ES-I3 (cell line): Measurements from ENCODE around the gene ATP2B3.

Source experiments
- H3K36me3 ChIP-seq: 2 replicates; pipeline ENCODE4 v1.6.1; 2013; ENCODE audit warnings: mild to moderate bottlenecking, low read length, control low read depth, moderate library complexity; ENCODE audit not compliant: insufficient read depth
- H3K4me1 ChIP-seq: 2 replicates; pipeline ENCODE4 v1.6.1; 2013; ENCODE audit warnings: mild to moderate bottlenecking, control low read depth, low read length; ENCODE audit not compliant: insufficient read depth
- H3K9ac ChIP-seq: 2 replicates; pipeline ENCODE4 v1.6.1; 2013; ENCODE audit warnings: low read depth, mild to moderate bottlenecking, low read length, moderate library complexity
- H3K9me3 ChIP-seq: 2 replicates; pipeline ENCODE4 v1.6.1; 2013; ENCODE audit warnings: mild to moderate bottlenecking, low read length, moderate library complexity; ENCODE audit not compliant: control insufficient read depth, insufficient read depth

Gene ATP2B3

GRCh38 chrX:153494541-153495361, 22.7 kb upstream of the ATP2B3 start, which contains the start of gene BGN:
BGN (plus strand) TSS chrX:153494980; CDS start chrX:153504632, 9,652 bp downstream.
- Histone ChIP-seq H3K4me1 (peaks cover 30% of the 10 kb centered on the region; the same call in 1 of the 2 replicates), H3K9ac (peak within 1 kb of the TSS; percentile 28; the same call in 1 of the 2 replicates), H3K36me3 (no peaks in the 10 kb centered on the region), H3K9me3 (no peaks in the 10 kb centered on the region)

- H3K9ac ChIP-seq, result peak overlapping the region; percentile 28; the same call in 1 of the 2 replicates
- H3K4me1 ChIP-seq, result peaks cover 30% of the 10 kb centered on the region; the same call in 1 of the 2 replicates
- no peaks in the 10 kb centered on the region for H3K36me3 ChIP-seq
- H3K9me3 ChIP-seq, result no peaks in the 10 kb centered on the region
Observed at GRCh38 chrX:153495362-153495751, 22.1 kb upstream of the ATP2B3 start.

- Histone ChIP-seq H3K4me1 (peaks cover 30% of the 10 kb centered on the region; the same call in 1 of the 2 replicates), H3K36me3 (no peaks in the 10 kb centered on the region), H3K9me3 (no peaks in the 10 kb centered on the region), H3K9ac (peak overlapping the region; percentile 18; the same call in 1 of the 2 replicates)
Observed at GRCh38 chrX:153495903-153496589, 21.4 kb upstream of the ATP2B3 start.

GRCh38 chrX:153496590-153496959, 20.9 kb upstream of the ATP2B3 start:
- no peaks in the 10 kb centered on the region for H3K9me3 ChIP-seq
- H3K36me3 ChIP-seq, result no peaks in the 10 kb centered on the region
- H3K9ac ChIP-seq, result peak overlapping the region; percentile 18; the same call in 1 of the 2 replicates
- peaks cover 26% of the 10 kb centered on the region; the same call in 1 of the 2 replicates for H3K4me1 ChIP-seq

- Histone ChIP-seq H3K9ac (no peak overlapping the region), H3K4me1 (peaks cover 12% of the 10 kb centered on the region; the same call in 1 of the 2 replicates), H3K9me3 (no peaks in the 10 kb centered on the region), H3K36me3 (no peaks in the 10 kb centered on the region)
Observed at GRCh38 chrX:153498453-153498852, 19.0 kb upstream of the ATP2B3 start.

- peaks cover 7% of the 10 kb centered on the region; the same call in 1 of the 2 replicates for H3K4me1 ChIP-seq
- H3K9ac ChIP-seq, result no peak overlapping the region
- H3K9me3 ChIP-seq, result no peaks in the 10 kb centered on the region
- H3K36me3 ChIP-seq, result no peaks in the 10 kb centered on the region
Observed at GRCh38 chrX:153499341-153499740, 18.1 kb upstream of the ATP2B3 start.

- H3K9ac ChIP-seq, result no peak overlapping the region
- H3K9me3 ChIP-seq, result no peaks in the 10 kb centered on the region
- H3K36me3 ChIP-seq, result no peaks in the 10 kb centered on the region
- peaks cover 5% of the 10 kb centered on the region; the same call in 1 of the 2 replicates for H3K4me1 ChIP-seq
Observed at GRCh38 chrX:153499876-153500275, 17.6 kb upstream of the ATP2B3 start.

- Histone ChIP-seq H3K36me3 (no peaks in the 10 kb centered on the region), H3K4me1 (no peaks in the 10 kb centered on the region; the same call in 1 of the 2 replicates), H3K9me3 (no peaks in the 10 kb centered on the region), H3K9ac (no peak overlapping the region)
Observed at GRCh38 chrX:153500676-153501280, 16.7 kb upstream of the ATP2B3 start.

GRCh38 chrX:153501530-153501929, 15.9 kb upstream of the ATP2B3 start:
- Histone ChIP-seq H3K4me1 (no peaks in the 10 kb centered on the region; the same call in 1 of the 2 replicates), H3K36me3 (no peaks in the 10 kb centered on the region), H3K9me3 (no peaks in the 10 kb centered on the region), H3K9ac (no peak overlapping the region)

GRCh38 chrX:153502131-153502530, 15.3 kb upstream of the ATP2B3 start:
- H3K9me3 ChIP-seq, result no peaks in the 10 kb centered on the region
- no peak overlapping the region for H3K9ac ChIP-seq
- no peaks in the 10 kb centered on the region for H3K36me3 ChIP-seq
- H3K4me1 ChIP-seq, result no peaks in the 10 kb centered on the region; the same call in 1 of the 2 replicates

GRCh38 chrX:153502796-153503195, 14.6 kb upstream of the ATP2B3 start:
- Histone ChIP-seq H3K9me3 (no peaks in the 10 kb centered on the region), H3K36me3 (no peaks in the 10 kb centered on the region)

GRCh38 chrX:153504445-153505016, 12.9 kb upstream of the ATP2B3 start:
- H3K4me1 ChIP-seq, result no peaks in the 10 kb centered on the region; the same call in 1 of the 2 replicates
- no peak overlapping the region for H3K9ac ChIP-seq
- H3K9me3 ChIP-seq, result no peaks in the 10 kb centered on the region
- no peaks in the 10 kb centered on the region for H3K36me3 ChIP-seq

More at GRCh38 chrX:153502796-153503195, 14.6 kb upstream of the ATP2B3 start:
- Histone ChIP-seq H3K4me1 (no peaks in the 10 kb centered on the region; the same call in 1 of the 2 replicates), H3K9ac (no peak overlapping the region)

GRCh38 chrX:153505361-153505760, 12.1 kb upstream of the ATP2B3 start:
- Histone ChIP-seq H3K36me3 (no peaks in the 10 kb centered on the region), H3K9me3 (no peaks in the 10 kb centered on the region), H3K9ac (no peak overlapping the region), H3K4me1 (no peaks in the 10 kb centered on the region; the same call in 1 of the 2 replicates)
